Effector memory CD4-positive, alpha-beta T cell (primary cell): ENCODE measurements around the gene SCARB2.

ENCODE experiments used
- DNase-seq, 3 donors: peaks; one replicate each; pipeline ENCODE4 v3.0.0-alpha.2; 2020
- H3K27ac ChIP-seq: 2 replicates; pipeline ENCODE4 v1.7.0; 2013; ENCODE audit warnings: mild to moderate bottlenecking, low read length, moderate library complexity; ENCODE audit not compliant: insufficient read depth, poor library complexity, severe bottlenecking
- H3K27me3 ChIP-seq: replicated peaks from 2 replicates; pipeline ENCODE4 v1.7.0; 2013; ENCODE audit warnings: mild to moderate bottlenecking, low read length; ENCODE audit not compliant: insufficient read depth, control insufficient read depth, poor library complexity, severe bottlenecking
- H3K36me3 ChIP-seq: 2 replicates; pipeline ENCODE4 v1.7.0; 2013; ENCODE audit warnings: mild to moderate bottlenecking, low read length, moderate library complexity; ENCODE audit not compliant: control insufficient read depth, insufficient read depth
- H3K4me1 ChIP-seq: 2 replicates; pipeline ENCODE4 v1.7.0; 2013; ENCODE audit warnings: low read length, mild to moderate bottlenecking; ENCODE audit not compliant: control insufficient read depth, insufficient read depth, poor library complexity, severe bottlenecking
- H3K4me3 ChIP-seq: 2 replicates; pipeline ENCODE4 v1.7.0; 2013; ENCODE audit warnings: low read length, low read depth, mild to moderate bottlenecking; ENCODE audit not compliant: insufficient read depth, poor library complexity, severe bottlenecking
- H3K9me3 ChIP-seq: 2 replicates; pipeline ENCODE4 v1.7.0; 2013; ENCODE audit warnings: mild to moderate bottlenecking, low read length, moderate library complexity; ENCODE audit not compliant: control insufficient read depth

Gene SCARB2

GRCh38 chr4:76233083-76233482 is 19.5 kb upstream of the SCARB2 start:
- H3K27me3 ChIP-seq = no peaks in the 10 kb centered on the region
- H3K36me3 ChIP-seq = no peaks in the 10 kb centered on the region
- no peak for DNase-seq
- H3K27ac ChIP-seq = no peak overlapping the region
- no peak overlapping the region for H3K4me3 ChIP-seq
- no peaks in the 10 kb centered on the region for H3K9me3 ChIP-seq
- no peaks in the 10 kb centered on the region for H3K4me1 ChIP-seq

GRCh38 chr4:76232681-76233080 is 19.1 kb upstream of the SCARB2 start:
- Histone ChIP-seq H3K4me1 (no peaks in the 10 kb centered on the region), H3K9me3 (no peaks in the 10 kb centered on the region), H3K27me3 (no peaks in the 10 kb centered on the region), H3K4me3 (no peak overlapping the region), H3K36me3 (no peaks in the 10 kb centered on the region), H3K27ac (no peak overlapping the region)
- DNase-seq = no peak

GRCh38 chr4:76226418-76226817 is 12.8 kb upstream of the SCARB2 start:
- Histone ChIP-seq H3K27me3 (no peaks in the 10 kb centered on the region), H3K27ac (no peak overlapping the region), H3K4me1 (no peaks in the 10 kb centered on the region), H3K4me3 (no peak overlapping the region), H3K36me3 (no peaks in the 10 kb centered on the region), H3K9me3 (no peaks in the 10 kb centered on the region)
- DNase-seq = no peak

GRCh38 chr4:76224171-76224570 is 10.5 kb upstream of the SCARB2 start:
- Histone ChIP-seq H3K4me3 (no peak overlapping the region), H3K27me3 (no peaks in the 10 kb centered on the region), H3K9me3 (no peaks in the 10 kb centered on the region), H3K27ac (no peak overlapping the region), H3K4me1 (no peaks in the 10 kb centered on the region), H3K36me3 (no peaks in the 10 kb centered on the region)
- no peak for DNase-seq

- Histone ChIP-seq H3K36me3 (no peaks in the 10 kb centered on the region), H3K4me1 (peaks cover 8% of the 10 kb centered on the region), H3K4me3 (no peak overlapping the region), H3K27me3 (no peaks in the 10 kb centered on the region), H3K9me3 (no peaks in the 10 kb centered on the region), H3K27ac (no peak overlapping the region)
- no peak for DNase-seq
Observed at GRCh38 chr4:76219299-76220055, 5.9 kb upstream of the SCARB2 start.

GRCh38 chr4:76216975-76217814 is 3.6 kb upstream of the SCARB2 start:
- no peaks in the 10 kb centered on the region for H3K36me3 ChIP-seq
- H3K9me3 ChIP-seq = no peaks in the 10 kb centered on the region
- H3K27me3 ChIP-seq = no peaks in the 10 kb centered on the region
- H3K27ac ChIP-seq = no peak overlapping the region
- H3K4me3 ChIP-seq = no peak overlapping the region
- peaks cover 21% of the 10 kb centered on the region for H3K4me1 ChIP-seq
- no peak for DNase-seq

- no peaks in the 10 kb centered on the region for H3K9me3 ChIP-seq
- no peaks in the 10 kb centered on the region for H3K36me3 ChIP-seq
- no peak overlapping the region for H3K27ac ChIP-seq
- DNase-seq = no peak
- H3K4me3 ChIP-seq = no peak overlapping the region
- peaks cover 22% of the 10 kb centered on the region for H3K4me1 ChIP-seq
- H3K27me3 ChIP-seq = no peaks in the 10 kb centered on the region
Observed at GRCh38 chr4:76216524-76216923, 2.9 kb upstream of the SCARB2 start.

- DNase-seq = no peak
- no peaks in the 10 kb centered on the region for H3K9me3 ChIP-seq
- peaks cover 22% of the 10 kb centered on the region for H3K4me1 ChIP-seq
- no peak overlapping the region for H3K4me3 ChIP-seq
- H3K36me3 ChIP-seq = no peaks in the 10 kb centered on the region
- H3K27ac ChIP-seq = no peak overlapping the region
- no peaks in the 10 kb centered on the region for H3K27me3 ChIP-seq
Observed at GRCh38 chr4:76215077-76215476, 1.5 kb upstream of the SCARB2 start.

- H3K36me3 ChIP-seq = no peaks in the 10 kb centered on the region
- H3K4me1 ChIP-seq = peaks cover 22% of the 10 kb centered on the region
- no peaks in the 10 kb centered on the region for H3K27me3 ChIP-seq
- peak overlapping the region; percentile 81 for H3K27ac ChIP-seq
- no peaks in the 10 kb centered on the region for H3K9me3 ChIP-seq
- no peak for DNase-seq
- H3K4me3 ChIP-seq = peak overlapping the region; percentile 66
Observed at GRCh38 chr4:76214177-76214675, 602 bp upstream of the SCARB2 start.

GRCh38 chr4:76212851-76213414 is 691 bp downstream of the SCARB2 start:
- peaks cover 22% of the 10 kb centered on the region for H3K4me1 ChIP-seq
- H3K36me3 ChIP-seq = no peaks in the 10 kb centered on the region
- H3K9me3 ChIP-seq = no peaks in the 10 kb centered on the region
- DNase-seq = peak; percentile 43 to 46 (median 45)
- peak overlapping the region; percentile 81 for H3K27ac ChIP-seq
- no peaks in the 10 kb centered on the region for H3K27me3 ChIP-seq
- peak overlapping the region; percentile 66 for H3K4me3 ChIP-seq
